OCI-LY7 (cell line): ENCODE data around the gene KNL1.

Source experiments
- CTCF ChIP-seq: fragments of 200-600 bp; sonication (generic); conservative IDR thresholded peaks from 2 replicates; pipeline ENCODE4 v1.5.1; 2014; ENCODE audit warnings: mild to moderate bottlenecking, antibody characterized with exemption, low read length, moderate library complexity, mixed read lengths
- EZH2phosphoT487 ChIP-seq: fragments of 200-600 bp; sonication (generic); IDR thresholded peaks from 2 replicates; pipeline ENCODE4 v1.6.1; 2018; ENCODE audit warnings: low read depth, borderline replicate concordance, mild to moderate bottlenecking, mixed run types, antibody characterized with exemption, low read length, moderate library complexity, mixed read lengths

DNA sequence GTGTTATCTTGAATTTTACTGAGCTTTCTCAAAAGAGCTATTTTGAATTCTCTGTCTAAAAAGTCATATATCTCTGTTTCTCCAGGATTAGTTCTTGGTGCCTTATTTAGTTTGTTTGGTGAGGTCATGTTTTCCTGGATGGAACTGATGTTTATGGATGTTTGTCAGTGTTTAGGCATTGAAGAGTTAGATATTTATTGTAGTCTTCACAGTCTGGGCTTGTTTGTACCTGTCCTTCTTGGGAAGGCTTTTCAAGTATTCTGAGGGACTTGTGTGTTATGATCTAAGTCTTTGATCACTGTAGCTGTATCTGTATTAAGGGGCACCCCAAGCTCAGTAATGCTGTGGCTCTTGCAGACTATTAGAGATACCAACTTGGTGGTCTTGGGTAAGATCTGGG is 90.3 kb downstream of the KNL1 start:
- no peak for TF ChIP-seq EZH2phosphoT487
- no peak for TF ChIP-seq CTCF
